Large intestine (tissue), 3 donors: Measurements from ENCODE around the gene UBE2J1. TPM values are rescaled to one million over a fixed set of nuclear protein-coding genes. Genes with fewer than 3 reads are reported as not detected.
A peak's percentile ranks its signal among the peaks of the same experiment; 100 is the strongest.

Source experiments
- DNase-seq, 2 donors: peaks; one replicate each; pipeline versions ENCODE4 v3.0.0 to v3.0.0-alpha.2; 2013
- H3K27ac ChIP-seq: one replicate; pipeline ENCODE4 v1.5.1; 2013; ENCODE audit warnings: low read length
- H3K27me3 ChIP-seq: 2 replicates; pipeline ENCODE4 v1.6.1; 2013; ENCODE audit warnings: low read length; ENCODE audit not compliant: control insufficient read depth, insufficient read depth
- H3K36me3 ChIP-seq: 2 replicates; pipeline ENCODE4 v1.6.1; 2013; ENCODE audit warnings: low read length; ENCODE audit not compliant: control insufficient read depth, insufficient read depth
- H3K4me1 ChIP-seq: one replicate; pipeline ENCODE4 v1.6.1; 2013; ENCODE audit warnings: low read length; ENCODE audit not compliant: control insufficient read depth, insufficient read depth
- H3K4me3 ChIP-seq: one replicate; pipeline ENCODE4 v1.5.1; 2013; ENCODE audit warnings: low read length
- H3K9me3 ChIP-seq: one replicate; pipeline ENCODE4 v1.6.1; 2013; ENCODE audit warnings: mild to moderate bottlenecking, low read depth, low read length, moderate library complexity; ENCODE audit not compliant: control insufficient read depth
- WGBS: methylation state at CpG from one replicate; pipeline ENCODE4 v1.1.5; 2013; ENCODE audit warnings: low lambda C conversion rate; ENCODE audit not compliant: insufficient coverage; 5-methylcytosine and 5-hydroxymethylcytosine counted together
- polyA plus RNA-seq: library from polyadenylated mRNA; unstranded; fragments of 120-200 nt; gene quantifications from one replicate; pipeline ENCODE4 v1.2.1, GENCODE V29; 2013

The UBE2J1 gene
- polyA plus RNA-seq, 1 donor: 42.7 TPM

- H3K36me3 ChIP-seq: peaks cover 15% of the 10 kb centered on the region
- no peak overlapping the region for H3K27ac ChIP-seq
- H3K4me3 ChIP-seq: no peak overlapping the region
- H3K9me3 ChIP-seq: no peaks in the 10 kb centered on the region
- 80% methylated on average over 1 of the region's 3 CpGs for WGBS
- no peaks in the 10 kb centered on the region for H3K4me1 ChIP-seq
- DNase-seq: no peak
- no peaks in the 10 kb centered on the region for H3K27me3 ChIP-seq
Observed at GRCh38 chr6:89323511-89323971, 29.0 kb downstream of the UBE2J1 start.

GRCh38 chr6:89321131-89321970 is 31.2 kb downstream of the UBE2J1 start:
- H3K27ac ChIP-seq: no peak overlapping the region
- H3K4me1 ChIP-seq: no peaks in the 10 kb centered on the region
- H3K27me3 ChIP-seq: no peaks in the 10 kb centered on the region
- DNase-seq: no peak
- 89% methylated on average over 3 of the region's 9 CpGs for WGBS
- no peaks in the 10 kb centered on the region for H3K9me3 ChIP-seq
- no peak overlapping the region for H3K4me3 ChIP-seq
- H3K36me3 ChIP-seq: peaks cover 4% of the 10 kb centered on the region

- no CpG with 5 or more reads among the region's 6 CpGs for WGBS
- Histone ChIP-seq H3K4me3 (no peak overlapping the region), H3K27me3 (no peaks in the 10 kb centered on the region), H3K9me3 (no peaks in the 10 kb centered on the region), H3K36me3 (peaks cover 3% of the 10 kb centered on the region), H3K27ac (no peak overlapping the region), H3K4me1 (no peaks in the 10 kb centered on the region)
- DNase-seq: no peak
Observed at GRCh38 chr6:89320012-89320559, 32.4 kb downstream of the UBE2J1 start.

- Histone ChIP-seq H3K4me1 (peaks cover under 1% of the 10 kb centered on the region), H3K4me3 (no peak overlapping the region), H3K27me3 (no peaks in the 10 kb centered on the region), H3K36me3 (peaks cover 6% of the 10 kb centered on the region), H3K9me3 (no peaks in the 10 kb centered on the region), H3K27ac (no peak overlapping the region)
- DNase-seq: no peak
Observed at GRCh38 chr6:89317067-89317466, 35.5 kb downstream of the UBE2J1 start.

GRCh38 chr6:89315249-89315885 is 37.2 kb downstream of the UBE2J1 start, which contains the start of gene GABRR2:
TSS of gene GABRR2 (minus strand) at chr6:89315299. CDS start at chr6:89315165, 134 bp downstream.
- Histone ChIP-seq H3K9me3 (no peaks in the 10 kb centered on the region), H3K4me3 (no peak within 1 kb of the TSS), H3K36me3 (peaks cover 6% of the 10 kb centered on the region), H3K27ac (no peak within 1 kb of the TSS), H3K27me3 (no peaks in the 10 kb centered on the region), H3K4me1 (peaks cover 3% of the 10 kb centered on the region)
- WGBS: 100% methylated on average over 1 of the region's 6 CpGs
- no peak for DNase-seq

- no peaks in the 10 kb centered on the region for H3K9me3 ChIP-seq
- no peak overlapping the region for H3K4me3 ChIP-seq
- H3K27ac ChIP-seq: no peak overlapping the region
- H3K27me3 ChIP-seq: no peaks in the 10 kb centered on the region
- H3K4me1 ChIP-seq: peaks cover 3% of the 10 kb centered on the region
- no peak for DNase-seq
- 100% methylated on average over 1 of the region's 7 CpGs for WGBS
- H3K36me3 ChIP-seq: peaks cover 6% of the 10 kb centered on the region
Observed at GRCh38 chr6:89314692-89315091, 37.8 kb downstream of the UBE2J1 start.

GRCh38 chr6:89313006-89313405 is 39.5 kb downstream of the UBE2J1 start:
- H3K4me3 ChIP-seq: no peak overlapping the region
- no CpG with 5 or more reads among the region's 1 CpG for WGBS
- no peak overlapping the region for H3K27ac ChIP-seq
- DNase-seq: no peak
- H3K4me1 ChIP-seq: peaks cover 3% of the 10 kb centered on the region
- peaks cover 6% of the 10 kb centered on the region for H3K36me3 ChIP-seq
- H3K27me3 ChIP-seq: no peaks in the 10 kb centered on the region
- H3K9me3 ChIP-seq: no peaks in the 10 kb centered on the region

GRCh38 chr6:89311853-89312531 is 40.5 kb downstream of the UBE2J1 start:
- Histone ChIP-seq H3K4me1 (peaks cover 3% of the 10 kb centered on the region), H3K9me3 (no peaks in the 10 kb centered on the region), H3K27me3 (no peaks in the 10 kb centered on the region), H3K4me3 (no peak overlapping the region), H3K27ac (no peak overlapping the region), H3K36me3 (peaks cover 6% of the 10 kb centered on the region)
- 20% methylated on average over 1 of the region's 9 CpGs for WGBS
- peak; percentile 35 to 39 for DNase-seq

GRCh38 chr6:89311530-89311852 is 41.0 kb downstream of the UBE2J1 start:
- Histone ChIP-seq H3K4me3 (no peak overlapping the region), H3K27me3 (no peaks in the 10 kb centered on the region), H3K27ac (no peak overlapping the region), H3K36me3 (peaks cover 4% of the 10 kb centered on the region), H3K9me3 (no peaks in the 10 kb centered on the region), H3K4me1 (peaks cover 3% of the 10 kb centered on the region)
- no CpG with 5 or more reads among the region's 5 CpGs for WGBS
- no peak for DNase-seq

- no CpG with 5 or more reads among the region's 11 CpGs for WGBS
- H3K27ac ChIP-seq: no peak overlapping the region
Observed at GRCh38 chr6:89310929-89311328, 41.6 kb downstream of the UBE2J1 start.

More at GRCh38 chr6:89310929-89311328, 41.6 kb downstream of the UBE2J1 start:
- Histone ChIP-seq H3K36me3 (peaks cover 4% of the 10 kb centered on the region), H3K4me1 (peaks cover 3% of the 10 kb centered on the region), H3K27me3 (no peaks in the 10 kb centered on the region), H3K4me3 (no peak overlapping the region), H3K9me3 (no peaks in the 10 kb centered on the region)
- DNase-seq: peak in 1 of 2 donors; percentile 13
